Lower leg skin (tissue), 4 donors: Measurements from ENCODE around the gene TXNRD2. TPM values are rescaled to one million over a fixed set of nuclear protein-coding genes. Genes with fewer than 3 reads are reported as not detected.
A peak's percentile ranks its signal among the peaks of the same experiment; 100 is the strongest.

ENCODE experiments used
- DNase-seq, 2 donors: peaks; one replicate each; pipeline ENCODE4 v3.0.0-alpha.2; 2019; ENCODE audit warnings: low spot score in 2 of 2
- H3K4me3 ChIP-seq: fragments of 200-600 bp; sonication (generic); 2 replicates; pipeline ENCODE4 v1.5.1; 2017; ENCODE audit warnings: mild to moderate bottlenecking, low read depth; ENCODE audit not compliant: poor library complexity, severe bottlenecking
- CTCF ChIP-seq, 3 donors: fragments of 450-650 bp; IDR thresholded peaks; one replicate each; pipeline ENCODE4 v1.5.1; 2016; ENCODE audit warnings: antibody characterized with exemption in 3 of 3, mild to moderate bottlenecking in 3 of 3, moderate library complexity in 2 of 3
- POLR2A ChIP-seq, 2 donors: fragments of 450-650 bp; IDR thresholded peaks; one replicate each; pipeline ENCODE4 v1.6.1; 2016 to 2017; ENCODE audit warnings: antibody characterized with exemption in 2 of 2, mild to moderate bottlenecking in 1 of 2, moderate library complexity in 1 of 2
- WGBS, 2 donors: methylation state at CpG; one replicate each; pipeline ENCODE4 v1.1.5; 2018; 5-methylcytosine and 5-hydroxymethylcytosine counted together
- intact Hi-C: fragments of 100-400 bp; cut with DNase I; formaldehyde crosslinking; loops from one replicate; pipeline ENCODE4 v1.15.0; 2023; ENCODE audit warnings: low total_unique reads
- total RNA-seq, 4 donors: library from RNA; depleted of rRNA; stranded (reverse); fragments of >200 nt; gene quantifications; one replicate each; pipeline ENCODE4 v1.1.0, GENCODE V29; 2016

The TXNRD2 gene
- total RNA-seq, 4 donors from 2014 or later, result 10.9 to 16.8 (median 15.2) TPM

DNA sequence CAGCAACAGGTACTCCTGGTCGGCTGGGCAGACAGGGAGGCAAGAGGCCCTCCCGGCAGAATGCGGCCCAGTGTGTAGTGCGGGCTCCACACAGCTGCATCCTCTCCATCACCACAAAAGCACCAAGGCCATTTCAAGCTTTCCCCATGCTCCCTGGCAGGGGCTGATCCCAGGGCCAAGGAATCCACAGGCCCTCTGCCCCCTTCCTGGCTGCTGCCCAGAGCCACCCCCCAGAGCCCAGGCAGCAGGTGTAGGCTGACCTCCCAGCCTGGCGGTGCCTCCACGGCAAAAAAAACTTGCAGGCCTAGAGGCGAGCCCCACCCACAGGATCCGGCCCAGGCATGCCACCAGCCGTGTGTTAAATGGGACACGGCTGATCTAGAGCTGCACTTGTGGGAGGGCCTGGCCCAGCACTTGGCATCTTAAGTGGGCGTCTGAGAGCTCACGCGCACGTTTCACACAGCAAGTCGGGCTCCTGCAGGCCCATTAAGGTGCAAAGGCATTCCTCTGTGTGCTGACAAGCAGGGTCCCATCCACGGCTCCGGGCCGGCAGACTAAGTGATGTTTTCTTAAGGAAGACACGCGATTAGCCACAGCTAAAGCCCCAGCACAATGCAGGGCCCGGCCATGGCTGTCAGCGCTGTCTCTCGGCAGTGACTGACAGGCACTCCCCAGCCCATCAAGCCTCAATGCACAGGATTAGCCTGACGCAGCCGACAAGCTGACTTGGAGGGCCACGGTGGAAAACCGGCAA, 67.1 kb downstream of the TXNRD2 start:
- intact Hi-C loops, result no loop called here
- peak in 1 of 2 donors; percentile 91 for DNase-seq
- 29 to 35% methylated on average over 15 to 27 of the region's 27 CpGs for WGBS, 2 donors
- no peak overlapping the region for H3K4me3 ChIP-seq
- TF ChIP-seq POLR2A (IDR thresholded peaks at IDR 0.05) (no peak), CTCF (IDR thresholded peaks at IDR 0.05) (no peak)

GRCh38 chr22:19873960-19874306, 67.7 kb downstream of the TXNRD2 start:
- peak in 1 of 2 donors; percentile 79 for DNase-seq
- H3K4me3 ChIP-seq, result no peak overlapping the region
- WGBS, 2 donors, result 75 to 78% methylated on average over 7 of the region's 7 CpGs
- intact Hi-C loops, result no loop called here
- TF ChIP-seq CTCF (IDR thresholded peaks at IDR 0.05), result no peak
- TF ChIP-seq POLR2A (IDR thresholded peaks at IDR 0.05), result no peak

DNA sequence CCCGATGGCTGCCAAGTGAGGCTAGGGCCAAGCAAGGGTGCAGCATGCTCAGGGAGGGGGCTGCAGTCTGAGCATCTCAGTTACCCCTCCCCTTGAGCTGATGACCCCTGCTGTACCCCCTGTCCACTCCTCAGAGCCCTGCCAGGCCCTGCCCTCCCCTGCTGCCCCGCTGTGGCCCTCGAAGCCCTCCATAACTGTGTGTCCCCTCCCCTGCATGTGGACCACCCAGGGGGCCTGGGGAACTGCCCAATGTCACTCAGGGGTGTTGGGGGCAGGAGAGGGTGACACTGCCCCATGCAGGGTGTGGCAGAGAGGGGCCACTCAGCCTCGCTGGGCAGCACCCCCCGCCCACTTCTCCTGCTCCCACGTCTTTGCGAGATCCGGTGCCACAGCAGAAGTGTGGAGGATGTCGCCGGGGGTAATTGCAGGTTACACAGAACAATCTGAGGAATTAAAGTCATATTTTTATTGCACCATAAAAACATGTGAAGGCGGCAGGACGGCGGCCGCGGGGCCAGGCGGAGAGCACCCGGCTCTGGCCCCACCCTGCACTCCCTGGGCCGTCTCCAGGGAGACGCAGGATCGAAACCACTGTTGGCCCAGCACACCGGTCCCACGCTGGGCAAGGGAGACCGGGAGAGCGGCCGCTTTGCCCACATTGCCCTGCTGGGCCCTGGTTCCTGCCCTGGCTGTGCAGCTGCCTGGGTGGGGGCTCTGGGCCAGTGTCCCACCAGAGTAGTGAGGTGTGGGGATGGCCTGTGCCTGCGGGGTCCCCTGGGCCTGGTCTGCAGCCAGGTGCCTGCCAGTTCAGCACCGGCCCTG, 68.3 kb downstream of the TXNRD2 start:
- 60 to 66% methylated on average over 21 to 26 of the region's 27 CpGs for WGBS, 2 donors
- intact Hi-C loops, result no loop called here
- DNase-seq, result peak in 1 of 2 donors; percentile 85
- no peak overlapping the region for H3K4me3 ChIP-seq
- TF ChIP-seq POLR2A (IDR thresholded peaks at IDR 0.05), result no peak
- no peak for TF ChIP-seq CTCF (IDR thresholded peaks at IDR 0.05)

GRCh38 chr22:19872779-19873137, 68.9 kb downstream of the TXNRD2 start:
- WGBS, 2 donors, result 52 to 60% methylated on average over 3 of the region's 7 CpGs
- DNase-seq, result no peak
- intact Hi-C loops, result no loop called here
- TF ChIP-seq POLR2A (IDR thresholded peaks at IDR 0.05), result no peak
- TF ChIP-seq CTCF (IDR thresholded peaks at IDR 0.05), result no peak
- no peak overlapping the region for H3K4me3 ChIP-seq

GRCh38 chr22:19871845-19872778, 69.5 kb downstream of the TXNRD2 start:
- intact Hi-C loops, result no loop called here
- no peak for TF ChIP-seq CTCF (IDR thresholded peaks at IDR 0.05)
- TF ChIP-seq POLR2A (IDR thresholded peaks at IDR 0.05), result no peak
- 88 to 90% methylated on average over 11 to 14 of the region's 16 CpGs for WGBS, 2 donors
- H3K4me3 ChIP-seq, result no peak overlapping the region
- peak in 1 of 2 donors; percentile 83 for DNase-seq
